Right forelimb (tissue), 1 donor: ENCODE data around the gene DLX3.

Experiments used
- DNase-seq: peaks from one replicate; pipeline ENCODE4 v3.0.0-alpha.2; 2018

The DLX3 gene

GRCh38 chr17:49971199-49971847 lies 23.7 kb downstream of the DLX3 start:
- DNase-seq = no peak

- no peak for DNase-seq
Measured at GRCh38 chr17:49970498-49970897, 24.5 kb downstream of the DLX3 start.

GRCh38 chr17:49969795-49970389 lies 25.1 kb downstream of the DLX3 start:
- no peak for DNase-seq

GRCh38 chr17:49969134-49969759 lies 25.8 kb downstream of the DLX3 start, which contains the start of gene DLX4:
Gene DLX4, plus strand, starts transcription at chr17:49969190. Its CDS starts 279 bp downstream, at chr17:49969469.
- no peak for DNase-seq

- no peak for DNase-seq
Measured at GRCh38 chr17:49968405-49969133, 26.5 kb downstream of the DLX3 start.

- DNase-seq = no peak
Measured at GRCh38 chr17:49967621-49968404, 27.2 kb downstream of the DLX3 start.

GRCh38 chr17:49967205-49967604 lies 27.8 kb downstream of the DLX3 start:
- no peak for DNase-seq

GRCh38 chr17:49966767-49967166 lies 28.3 kb downstream of the DLX3 start:
- no peak for DNase-seq

- no peak for DNase-seq
Measured at GRCh38 chr17:49965524-49965909, 29.5 kb downstream of the DLX3 start.

GRCh38 chr17:49964769-49965523 lies 30.1 kb downstream of the DLX3 start:
- DNase-seq = no peak

GRCh38 chr17:49964303-49964768 lies 30.7 kb downstream of the DLX3 start:
- no peak for DNase-seq

GRCh38 chr17:49963626-49964302 lies 31.3 kb downstream of the DLX3 start:
- peak; percentile 68 for DNase-seq

- no peak for DNase-seq
Measured at GRCh38 chr17:49963309-49963625, 31.8 kb downstream of the DLX3 start.

GRCh38 chr17:49962599-49963308 lies 32.3 kb downstream of the DLX3 start:
- no peak for DNase-seq

- DNase-seq = no peak
Measured at GRCh38 chr17:49959183-49959935, 35.7 kb downstream of the DLX3 start.

GRCh38 chr17:49958723-49959122 lies 36.3 kb downstream of the DLX3 start:
- no peak for DNase-seq

GRCh38 chr17:49957350-49957749 lies 37.7 kb downstream of the DLX3 start:
- no peak for DNase-seq

- DNase-seq = no peak
Measured at GRCh38 chr17:49956780-49957179, 38.2 kb downstream of the DLX3 start.

GRCh38 chr17:49955157-49955556 lies 39.9 kb downstream of the DLX3 start:
- DNase-seq = no peak

GRCh38 chr17:49952912-49953497 lies 42.0 kb downstream of the DLX3 start:
- DNase-seq = no peak
